Uterus (tissue), 4 donors: ENCODE measurements around the gene PFKL. TPM values are rescaled to one million over a fixed set of nuclear protein-coding genes. Genes with fewer than 3 reads are reported as not detected.

Experiments
- DNase-seq, 2 donors: peaks; one replicate each; pipeline ENCODE4 v3.0.0-alpha.2; 2019 to 2020
- H3K27ac ChIP-seq, 2 donors: fragments of 200-600 bp; sonication (generic); 1 replicate in 1 of 2; 2 replicates in 1 of 2; pipeline ENCODE4 v1.5.1; 2016 to 2018
- H3K27me3 ChIP-seq, 2 donors: fragments of 200-600 bp; sonication (generic); one replicate each; pipeline ENCODE4 v1.5.1; 2018 to 2019; ENCODE audit warnings: control low read depth in 1 of 2
- H3K36me3 ChIP-seq, 2 donors: fragments of 200-600 bp; sonication (generic); one replicate each; pipeline ENCODE4 v1.5.1; 2019; ENCODE audit warnings: control low read depth in 1 of 2
- H3K4me1 ChIP-seq, 2 donors: fragments of 200-600 bp; sonication (generic); one replicate each; pipeline ENCODE4 v1.5.1; 2018 to 2019; ENCODE audit warnings: control low read depth in 1 of 2
- H3K4me3 ChIP-seq, 2 donors: fragments of 200-600 bp; sonication (generic); 1 replicate in 1 of 2; 2 replicates in 1 of 2; pipeline ENCODE4 v1.5.1; 2018 to 2019; ENCODE audit warnings: mild to moderate bottlenecking in 1 of 2
- H3K9me3 ChIP-seq, 2 donors: fragments of 200-600 bp; sonication (generic); one replicate each; pipeline ENCODE4 v1.5.1; 2019; ENCODE audit warnings: control low read depth in 1 of 2
- POLR2A ChIP-seq, 2 donors: fragments of 450-650 bp; IDR thresholded peaks; one replicate each; pipeline ENCODE4 v1.6.1; 2016; ENCODE audit warnings: antibody characterized with exemption in 2 of 2, mild to moderate bottlenecking in 1 of 2, moderate library complexity in 1 of 2
- intact Hi-C: fragments of 100-400 bp; cut with DNase I; formaldehyde crosslinking; loops from one replicate; pipeline ENCODE4 v1.15.1; 2023; ENCODE audit warnings: low total_unique reads
- total RNA-seq, 4 donors: library from RNA; depleted of rRNA in 3 of 4; stranded (reverse); fragments of >200 nt in 3 of 4; gene quantifications; one replicate each; pipeline versions ENCODE4 v1.1.0 to v1.2.4, GENCODE V29; 2014 to 2023
- TF ChIP-seq, protein P1 (sequence below), 4 experiments: fragments of 200-600 bp in 2 of 4; fragments of 450-650 bp in 2 of 4; sonication (generic) in 2 of 4; IDR thresholded peaks; one replicate each; pipeline ENCODE4 v1.5.1; 2016 to 2019; ENCODE audit warnings: antibody characterized with exemption in 4 of 4, mild to moderate bottlenecking in 2 of 4, moderate library complexity in 1 of 4
- donor health status: DM: yes; HTN: yes; CAD: no.

Gene PFKL
- total RNA-seq, 4 donors from 2014 or later = 36.5 to 144 (median 75.4) TPM

DNA sequence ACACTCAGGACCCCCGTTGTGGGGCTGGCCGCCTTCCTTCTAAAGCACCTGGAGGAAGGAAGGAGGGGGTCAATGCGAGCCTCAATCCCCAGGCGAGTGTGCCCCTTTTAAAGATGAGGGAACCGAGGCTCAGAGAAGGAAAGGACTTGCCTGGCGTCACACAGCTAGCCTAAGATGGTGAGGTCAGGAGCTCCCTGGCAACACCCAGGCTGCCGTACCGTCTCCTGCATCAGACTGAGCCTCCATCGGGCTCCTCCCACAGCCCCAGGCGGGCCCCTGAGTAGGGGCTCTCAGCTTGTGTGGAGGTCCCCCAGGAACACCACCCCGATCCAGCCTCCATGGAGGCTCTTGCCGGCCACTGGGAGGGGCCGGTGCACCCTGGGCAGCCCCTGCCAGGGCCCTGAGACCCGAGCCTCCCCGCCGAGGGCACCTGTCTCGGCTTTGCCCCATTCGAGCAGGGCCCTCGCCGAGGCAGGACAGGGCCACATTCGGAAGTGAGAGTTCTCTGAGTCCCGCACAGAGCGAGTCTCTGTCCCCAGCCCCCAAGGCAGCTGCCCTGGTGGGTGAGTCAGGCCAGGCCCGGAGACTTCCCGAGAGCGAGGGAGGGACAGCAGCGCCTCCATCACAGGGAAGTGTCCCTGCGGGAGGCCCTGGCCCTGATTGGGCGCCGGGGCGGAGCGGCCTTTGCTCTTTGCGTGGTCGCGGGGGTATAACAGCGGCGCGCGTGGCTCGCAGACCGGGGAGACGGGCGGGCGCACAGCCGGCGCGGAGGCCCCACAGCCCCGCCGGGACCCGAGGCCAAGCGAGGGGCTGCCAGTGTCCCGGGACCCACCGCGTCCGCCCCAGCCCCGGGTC lies 14.5 kb upstream of the PFKL start, which contains the start of gene AIRE:
Gene AIRE, plus strand, starts transcription at position 739 of the 855 bp plus-strand sequence. CDS start 131 bp downstream, outside the sequence.
- Histone ChIP-seq H3K9me3 (no peaks in the 10 kb centered on the region), H3K4me3 (no peak within 1 kb of the TSS), H3K27me3 (no peaks in the 10 kb centered on the region), H3K27ac (no peak within 1 kb of the TSS), H3K36me3 (no peaks in the 10 kb centered on the region), H3K4me1 (no peaks in the 10 kb centered on the region)
- no peak for DNase-seq
- intact Hi-C loops = no loop called here
- TF ChIP-seq, protein P1, sequence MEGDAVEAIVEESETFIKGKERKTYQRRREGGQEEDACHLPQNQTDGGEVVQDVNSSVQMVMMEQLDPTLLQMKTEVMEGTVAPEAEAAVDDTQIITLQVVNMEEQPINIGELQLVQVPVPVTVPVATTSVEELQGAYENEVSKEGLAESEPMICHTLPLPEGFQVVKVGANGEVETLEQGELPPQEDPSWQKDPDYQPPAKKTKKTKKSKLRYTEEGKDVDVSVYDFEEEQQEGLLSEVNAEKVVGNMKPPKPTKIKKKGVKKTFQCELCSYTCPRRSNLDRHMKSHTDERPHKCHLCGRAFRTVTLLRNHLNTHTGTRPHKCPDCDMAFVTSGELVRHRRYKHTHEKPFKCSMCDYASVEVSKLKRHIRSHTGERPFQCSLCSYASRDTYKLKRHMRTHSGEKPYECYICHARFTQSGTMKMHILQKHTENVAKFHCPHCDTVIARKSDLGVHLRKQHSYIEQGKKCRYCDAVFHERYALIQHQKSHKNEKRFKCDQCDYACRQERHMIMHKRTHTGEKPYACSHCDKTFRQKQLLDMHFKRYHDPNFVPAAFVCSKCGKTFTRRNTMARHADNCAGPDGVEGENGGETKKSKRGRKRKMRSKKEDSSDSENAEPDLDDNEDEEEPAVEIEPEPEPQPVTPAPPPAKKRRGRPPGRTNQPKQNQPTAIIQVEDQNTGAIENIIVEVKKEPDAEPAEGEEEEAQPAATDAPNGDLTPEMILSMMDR (IDR thresholded peaks at IDR 0.05) = no peak
- TF ChIP-seq POLR2A (IDR thresholded peaks at IDR 0.05) = no peak

DNA sequence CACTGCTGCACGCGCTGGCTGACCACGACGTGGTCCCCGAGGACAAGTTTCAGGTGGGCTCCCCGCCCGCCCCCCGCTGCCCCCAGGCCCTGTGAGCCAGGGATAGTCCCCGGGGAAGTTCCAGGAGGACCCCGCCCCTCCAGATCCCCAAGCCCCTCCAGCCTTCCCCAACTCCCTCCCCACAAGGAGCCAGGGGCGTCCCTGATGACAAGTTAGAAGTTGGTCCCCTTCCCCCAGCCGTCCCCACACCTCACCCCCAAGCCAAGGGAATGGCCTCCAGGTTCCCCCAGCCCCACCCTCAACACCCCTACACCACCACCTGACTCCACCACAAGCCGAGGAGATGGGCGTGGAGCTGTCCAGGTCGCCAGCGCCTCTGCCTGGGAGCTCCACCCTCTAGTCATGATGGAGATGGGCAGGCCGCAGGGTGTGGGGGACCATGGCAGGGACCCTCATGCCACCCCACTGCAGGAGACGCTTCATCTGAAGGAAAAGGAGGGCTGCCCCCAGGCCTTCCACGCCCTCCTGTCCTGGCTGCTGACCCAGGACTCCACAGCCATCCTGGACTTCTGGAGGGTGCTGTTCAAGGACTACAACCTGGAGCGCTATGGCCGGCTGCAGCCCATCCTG lies 13.7 kb upstream of the PFKL start:
- H3K9me3 ChIP-seq = no peaks in the 10 kb centered on the region
- H3K36me3 ChIP-seq = no peaks in the 10 kb centered on the region
- no peaks in the 10 kb centered on the region for H3K27me3 ChIP-seq
- TF ChIP-seq, protein P1 (IDR thresholded peaks at IDR 0.05) = no peak
- no peak for TF ChIP-seq POLR2A (IDR thresholded peaks at IDR 0.05)
- intact Hi-C loops = no loop called here
- no peaks in the 10 kb centered on the region for H3K4me1 ChIP-seq
- H3K4me3 ChIP-seq = no peak overlapping the region
- DNase-seq = no peak
- H3K27ac ChIP-seq = no peak overlapping the region

GRCh38 chr21:44286716-44287632 lies 12.9 kb upstream of the PFKL start:
- TF ChIP-seq POLR2A (IDR thresholded peaks at IDR 0.05) = no peak
- TF ChIP-seq, protein P1 (IDR thresholded peaks at IDR 0.05) = no peak
- intact Hi-C loops = no loop called here

GRCh38 chr21:44288251-44289110 lies 11.4 kb upstream of the PFKL start:
- Histone ChIP-seq H3K4me1 (no peaks in the 10 kb centered on the region), H3K9me3 (no peaks in the 10 kb centered on the region), H3K27me3 (no peaks in the 10 kb centered on the region), H3K36me3 (no peaks in the 10 kb centered on the region), H3K4me3 (no peak overlapping the region), H3K27ac (no peak overlapping the region)
- TF ChIP-seq, protein P1 (IDR thresholded peaks at IDR 0.05) = no peak
- no peak for TF ChIP-seq POLR2A (IDR thresholded peaks at IDR 0.05)
- intact Hi-C loops = no loop called here
- DNase-seq = no peak

More at GRCh38 chr21:44286716-44287632, 12.9 kb upstream of the PFKL start:
- no peak overlapping the region for H3K4me3 ChIP-seq
- no peak for DNase-seq
- H3K36me3 ChIP-seq = no peaks in the 10 kb centered on the region
- H3K4me1 ChIP-seq = no peaks in the 10 kb centered on the region
- H3K9me3 ChIP-seq = no peaks in the 10 kb centered on the region
- H3K27me3 ChIP-seq = no peaks in the 10 kb centered on the region
- H3K27ac ChIP-seq = no peak overlapping the region
